Measurements from ENCODE around the gene LYRM7.
"Not testable (repeated sequence)": the region's sequence is repeated elsewhere in the genome, so short reads cannot be mapped to it uniquely, and the experiment has no call there.

The LYRM7 gene

DNA sequence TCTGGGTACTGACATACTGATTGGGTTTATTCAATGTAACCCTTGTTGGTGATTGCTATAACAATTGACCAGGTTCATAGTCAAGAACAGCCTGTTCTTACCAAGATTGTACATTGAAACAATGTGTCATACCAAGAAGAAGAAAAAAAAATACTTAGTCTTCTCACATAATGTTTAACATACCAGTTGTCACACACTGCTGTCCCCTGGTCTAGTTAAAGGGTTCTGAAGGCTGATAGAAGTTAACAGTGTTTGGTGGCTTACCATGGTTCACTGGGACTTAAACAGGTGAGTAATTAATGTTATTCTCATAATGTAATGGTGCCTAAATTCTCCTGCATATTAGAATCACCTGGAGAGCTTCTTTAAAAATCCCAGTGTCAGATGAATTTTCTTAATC lies 74.6 kb downstream of the LYRM7 start:
- no peak overlapping the region for H3K4me3 ChIP-seq (replicated peaks; ENCODE audit: low read depth, low read length)
- TF ChIP-seq, protein P1, sequence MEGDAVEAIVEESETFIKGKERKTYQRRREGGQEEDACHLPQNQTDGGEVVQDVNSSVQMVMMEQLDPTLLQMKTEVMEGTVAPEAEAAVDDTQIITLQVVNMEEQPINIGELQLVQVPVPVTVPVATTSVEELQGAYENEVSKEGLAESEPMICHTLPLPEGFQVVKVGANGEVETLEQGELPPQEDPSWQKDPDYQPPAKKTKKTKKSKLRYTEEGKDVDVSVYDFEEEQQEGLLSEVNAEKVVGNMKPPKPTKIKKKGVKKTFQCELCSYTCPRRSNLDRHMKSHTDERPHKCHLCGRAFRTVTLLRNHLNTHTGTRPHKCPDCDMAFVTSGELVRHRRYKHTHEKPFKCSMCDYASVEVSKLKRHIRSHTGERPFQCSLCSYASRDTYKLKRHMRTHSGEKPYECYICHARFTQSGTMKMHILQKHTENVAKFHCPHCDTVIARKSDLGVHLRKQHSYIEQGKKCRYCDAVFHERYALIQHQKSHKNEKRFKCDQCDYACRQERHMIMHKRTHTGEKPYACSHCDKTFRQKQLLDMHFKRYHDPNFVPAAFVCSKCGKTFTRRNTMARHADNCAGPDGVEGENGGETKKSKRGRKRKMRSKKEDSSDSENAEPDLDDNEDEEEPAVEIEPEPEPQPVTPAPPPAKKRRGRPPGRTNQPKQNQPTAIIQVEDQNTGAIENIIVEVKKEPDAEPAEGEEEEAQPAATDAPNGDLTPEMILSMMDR (IDR thresholded peaks at IDR 0.05; ENCODE audit: low read length, missing control alignments) = no peak
- no peak for DNase-seq (ENCODE audit: low read depth)

DNA sequence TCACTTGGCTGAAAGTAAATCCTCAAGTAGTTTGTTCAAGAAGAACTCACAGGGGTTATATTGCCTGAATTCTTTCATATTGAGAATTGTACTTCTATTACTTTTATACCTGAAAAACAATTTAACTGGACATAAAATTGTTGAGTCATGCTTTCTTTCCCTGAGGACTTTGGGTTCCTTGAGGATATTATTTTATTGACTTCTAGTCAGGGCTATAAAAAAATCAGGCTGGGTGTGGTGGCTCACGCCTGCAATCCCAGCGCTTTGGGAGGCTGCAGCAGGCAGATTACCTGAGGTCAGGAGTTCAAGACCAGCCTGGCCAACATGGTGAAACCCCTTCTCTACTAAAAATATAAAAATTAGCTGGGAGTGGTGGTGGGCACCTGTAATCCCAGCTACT lies 75.2 kb downstream of the LYRM7 start:
- H3K4me3 ChIP-seq (replicated peaks; ENCODE audit: low read depth, low read length) = no peak overlapping the region
- no peak for DNase-seq (ENCODE audit: low read depth)
- TF ChIP-seq, protein P1 (IDR thresholded peaks at IDR 0.05; ENCODE audit: low read length, missing control alignments) = no peak

DNA sequence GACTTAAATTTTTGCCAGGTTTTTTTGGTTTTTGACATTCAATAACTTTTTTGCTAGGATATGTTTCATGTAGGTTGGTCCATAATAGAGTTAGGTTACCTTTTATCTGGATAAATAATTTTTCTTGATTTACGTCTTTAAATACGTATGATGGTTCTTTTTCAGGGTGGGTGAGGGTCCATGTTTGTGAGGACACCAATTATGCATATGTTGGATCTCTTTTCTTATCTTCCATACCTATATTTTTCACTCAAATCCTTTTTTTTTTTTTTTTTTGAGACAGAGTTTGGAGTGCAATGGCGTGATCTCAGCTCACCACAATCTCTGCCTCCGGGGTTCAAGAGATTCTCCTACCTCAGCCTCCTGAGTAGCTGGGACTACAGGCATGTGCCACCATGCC lies 75.8 kb downstream of the LYRM7 start:
- DNase-seq (ENCODE audit: low read depth) = no peak
- TF ChIP-seq, protein P1 (IDR thresholded peaks at IDR 0.05; ENCODE audit: low read length, missing control alignments) = no peak
- no peak overlapping the region for H3K4me3 ChIP-seq (replicated peaks; ENCODE audit: low read depth, low read length)

DNA sequence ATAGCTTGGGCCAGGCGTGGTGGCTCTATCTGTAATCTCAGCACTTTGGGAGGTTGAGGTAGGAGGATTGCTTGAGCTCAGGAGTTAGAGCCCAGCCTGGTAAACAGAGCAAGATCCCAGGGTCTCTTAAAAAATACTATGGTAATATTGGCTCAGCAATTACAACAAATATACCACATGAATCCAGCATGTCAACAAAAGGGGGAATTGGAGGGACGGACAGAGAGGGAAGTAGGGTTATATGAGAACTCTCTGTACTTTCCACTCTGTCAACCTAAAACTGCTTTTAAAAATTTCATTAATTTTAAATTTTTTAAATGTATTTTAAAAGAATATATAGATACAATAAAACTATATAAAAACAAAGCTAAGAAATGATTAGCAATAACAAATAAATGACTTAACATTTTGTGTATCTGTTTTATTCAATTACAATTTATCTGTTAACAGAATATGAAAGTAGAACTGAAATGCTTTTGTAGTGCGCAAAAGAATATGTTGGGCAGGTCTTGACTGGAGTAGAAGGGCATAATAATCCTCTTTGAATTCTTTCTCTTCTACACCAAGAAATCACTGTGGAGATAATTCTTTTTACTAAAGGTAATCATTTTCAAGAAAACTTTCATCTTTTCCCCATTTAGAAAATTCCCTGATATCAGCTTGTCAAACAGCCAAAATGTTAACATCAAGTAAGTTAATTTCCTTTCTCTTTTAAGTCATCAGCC lies 80.2 kb downstream of the LYRM7 start:
- no peak overlapping the region for H3K4me3 ChIP-seq (replicated peaks; ENCODE audit: low read depth, low read length)
- no peak for DNase-seq (ENCODE audit: low read depth)

DNA sequence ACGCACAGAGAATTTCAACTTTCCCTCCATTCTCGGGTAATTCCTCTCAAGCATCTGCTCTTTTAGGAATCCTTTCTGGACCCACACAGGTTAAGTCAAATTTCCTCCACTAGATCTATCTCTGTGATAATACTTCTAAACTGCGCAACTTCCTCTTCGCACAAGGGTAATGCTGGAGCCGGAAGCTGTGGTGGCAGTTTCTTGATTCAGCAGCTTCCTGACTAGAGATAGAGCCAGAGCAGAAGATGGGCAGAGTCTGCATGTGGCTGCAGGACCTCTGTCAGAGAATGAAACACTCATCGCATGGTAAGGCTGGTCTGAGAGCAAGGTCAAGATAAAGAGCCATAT lies 82.1 kb downstream of the LYRM7 start:
- H3K4me3 ChIP-seq (replicated peaks; ENCODE audit: low read depth, low read length) = no peak overlapping the region
- DNase-seq (ENCODE audit: low read depth) = no peak
- TF ChIP-seq, protein P1 (IDR thresholded peaks at IDR 0.05; ENCODE audit: low read length, missing control alignments) = no peak

More for the DNA sequence above, 80.2 kb downstream of the LYRM7 start:
- TF ChIP-seq, protein P1 (IDR thresholded peaks at IDR 0.05; ENCODE audit: low read length, missing control alignments) = no peak

DNA sequence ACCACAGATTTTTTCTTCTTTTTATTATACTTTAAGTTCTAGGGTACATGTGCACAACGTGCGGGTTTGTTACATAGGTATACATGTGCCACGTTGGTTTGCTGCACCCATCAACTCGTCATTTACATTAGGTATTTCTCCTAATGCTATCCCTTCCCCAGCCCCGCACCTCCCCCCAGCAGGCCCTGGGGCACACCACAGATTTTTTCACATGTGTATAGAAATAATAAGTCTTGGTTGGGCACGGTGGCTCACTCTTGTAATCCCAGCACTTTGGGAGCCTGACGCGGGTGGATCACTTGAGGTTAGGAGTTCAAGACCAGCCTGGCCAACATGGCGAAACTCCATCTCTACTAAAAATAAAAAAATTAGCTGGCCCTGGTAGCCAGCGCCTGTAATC lies 83.3 kb downstream of the LYRM7 start:
- not testable (repeated sequence) for H3K4me3 ChIP-seq (replicated peaks; ENCODE audit: low read depth, low read length); DNase-seq (ENCODE audit: low read depth)

DNA sequence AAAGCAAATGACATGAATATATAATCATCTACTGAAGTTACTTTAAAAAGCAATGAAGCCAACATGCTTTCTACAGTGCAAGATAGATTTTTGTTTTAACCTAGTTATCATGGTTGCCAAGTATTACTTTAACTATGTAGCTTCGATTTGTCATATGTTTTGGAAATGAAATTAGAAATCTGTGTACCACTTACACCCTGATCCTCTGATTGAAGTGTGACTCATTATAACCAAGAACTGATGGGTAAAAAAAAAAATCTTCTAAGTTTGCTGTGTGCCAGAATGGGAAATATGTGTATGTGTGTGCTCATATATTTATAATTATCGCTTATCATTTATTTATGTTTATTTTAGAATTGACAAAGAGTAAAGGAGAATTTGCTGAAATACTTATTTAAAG lies 84.0 kb downstream of the LYRM7 start:
- H3K4me3 ChIP-seq (replicated peaks; ENCODE audit: low read depth, low read length) = no peak overlapping the region
- DNase-seq (ENCODE audit: low read depth) = no peak
- TF ChIP-seq, protein P1 (IDR thresholded peaks at IDR 0.05; ENCODE audit: low read length, missing control alignments) = no peak
